OCI-LY3 (cell line): ENCODE results near the gene C16orf74.

Experiments
- EZH2phosphoT487 ChIP-seq: fragments of 200-600 bp; shearing (Covaris generic); IDR thresholded peaks from 2 replicates; pipeline ENCODE4 v1.6.1; 2018; ENCODE audit warnings: antibody characterized with exemption, mixed run types, low read depth
- TF ChIP-seq, protein P1 (sequence below): fragments of 200-600, 300-600 bp; sonication (generic); IDR thresholded peaks from 2 replicates; pipeline ENCODE4 v1.5.1; 2014; ENCODE audit warnings: antibody characterized with exemption, low read length, low read depth

DNA sequence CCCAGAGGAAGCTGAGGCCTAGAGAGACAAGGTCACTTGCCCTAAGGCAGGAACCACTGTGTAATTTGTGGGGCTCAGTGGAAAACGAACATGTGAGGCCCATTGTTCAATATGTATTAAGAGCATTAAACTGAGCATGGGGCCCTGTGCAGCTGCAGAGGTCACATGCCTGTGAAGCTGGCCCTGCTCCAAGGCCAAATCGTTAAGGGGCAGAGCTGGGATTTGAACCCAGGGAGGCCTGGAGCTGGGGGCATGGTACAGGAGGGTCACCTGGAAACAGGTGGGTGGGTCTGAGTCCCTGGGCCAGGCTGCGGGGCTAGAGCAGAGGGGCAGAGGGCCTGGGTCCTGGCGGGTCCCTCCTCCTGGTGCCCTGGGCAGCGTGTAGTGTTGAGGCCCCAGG is 19.7 kb downstream of the C16orf74 start:
- TF ChIP-seq, protein P1, sequence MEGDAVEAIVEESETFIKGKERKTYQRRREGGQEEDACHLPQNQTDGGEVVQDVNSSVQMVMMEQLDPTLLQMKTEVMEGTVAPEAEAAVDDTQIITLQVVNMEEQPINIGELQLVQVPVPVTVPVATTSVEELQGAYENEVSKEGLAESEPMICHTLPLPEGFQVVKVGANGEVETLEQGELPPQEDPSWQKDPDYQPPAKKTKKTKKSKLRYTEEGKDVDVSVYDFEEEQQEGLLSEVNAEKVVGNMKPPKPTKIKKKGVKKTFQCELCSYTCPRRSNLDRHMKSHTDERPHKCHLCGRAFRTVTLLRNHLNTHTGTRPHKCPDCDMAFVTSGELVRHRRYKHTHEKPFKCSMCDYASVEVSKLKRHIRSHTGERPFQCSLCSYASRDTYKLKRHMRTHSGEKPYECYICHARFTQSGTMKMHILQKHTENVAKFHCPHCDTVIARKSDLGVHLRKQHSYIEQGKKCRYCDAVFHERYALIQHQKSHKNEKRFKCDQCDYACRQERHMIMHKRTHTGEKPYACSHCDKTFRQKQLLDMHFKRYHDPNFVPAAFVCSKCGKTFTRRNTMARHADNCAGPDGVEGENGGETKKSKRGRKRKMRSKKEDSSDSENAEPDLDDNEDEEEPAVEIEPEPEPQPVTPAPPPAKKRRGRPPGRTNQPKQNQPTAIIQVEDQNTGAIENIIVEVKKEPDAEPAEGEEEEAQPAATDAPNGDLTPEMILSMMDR = no peak
- TF ChIP-seq EZH2phosphoT487 = no peak
